Endothelial cell of umbilical vein (primary cell): ENCODE data around the gene TMEM19. TPM values are rescaled to one million over a fixed set of nuclear protein-coding genes. Genes with fewer than 3 reads are reported as not detected.

Experiments
- BruUV-seq: library from RNA; stranded (reverse); fragments of 400-500 nt; replicated peaks from 2 replicates; lab custom pipeline; 2021; lab: Mats Ljungman, UMichigan
- CTCF ChIA-PET: fragments of 300-600, 350-600 bp; sonication (Branson Sonifier 250); formaldehyde crosslinking; loops from one replicate; lab custom pipeline; 2021; ENCODE audit warnings: antibody characterized with exemption, inconsistent platforms; lab: Charles Lee
- POLR2A ChIA-PET: fragments of 300-600, 350-600 bp; sonication (Branson Sonifier 250); formaldehyde crosslinking; loops from one replicate; lab custom pipeline; 2021; ENCODE audit warnings: antibody characterized with exemption, inconsistent platforms; lab: Charles Lee
- DNase-seq: peaks from one replicate; pipeline ENCODE4 v3.0.0-alpha.2; 2011; ENCODE audit warnings: low read depth, low spot score
- FAIRE-seq: peaks from 2 replicates; lab custom pipeline; 2011; peaks lifted over from hg19 to GRCh38; lab: Jason Lieb, UNC
- H2AFZ ChIP-seq: 2 replicates; pipeline ENCODE4 v1.6.0; 2012; ENCODE audit warnings: low read depth, low read length, control low read depth, inconsistent platforms
- H3K27ac ChIP-seq: 2 replicates; pipeline ENCODE4 v1.5.1; 2011; ENCODE audit warnings: low read depth, mild to moderate bottlenecking, control low read depth, low read length, moderate library complexity; ENCODE audit not compliant: insufficient read depth
- H3K27me3 ChIP-seq, 2 experiments: 2 replicates each; pipeline versions ENCODE4 v1.6.0 to v1.6.1; 2011; ENCODE audit warnings: low read length in 2 of 2, mixed read lengths in 1 of 2; ENCODE audit not compliant: control insufficient read depth in 2 of 2, insufficient read depth in 2 of 2
- H3K36me3 ChIP-seq, 2 experiments: 2 replicates in 1 of 2; 3 replicates in 1 of 2; pipeline ENCODE4 v1.5.1; 2011; ENCODE audit warnings: low read length in 2 of 2, mild to moderate bottlenecking in 1 of 2, moderate library complexity in 1 of 2; ENCODE audit not compliant: control insufficient read depth in 2 of 2, insufficient read depth in 2 of 2; ENCODE audit errors: extremely low read depth in 1 of 2
- H3K4me1 ChIP-seq: 3 replicates; pipeline ENCODE4 v1.5.1; 2011; ENCODE audit warnings: mild to moderate bottlenecking, low read length; ENCODE audit not compliant: control insufficient read depth, insufficient read depth; ENCODE audit errors: extremely low read depth
- H3K4me2 ChIP-seq: 2 replicates; pipeline ENCODE4 v1.6.1; 2011; ENCODE audit warnings: low read length, control low read depth, mixed read lengths; ENCODE audit not compliant: insufficient read depth
- H3K4me3 ChIP-seq, 3 experiments: fragments of 200-600 bp in 1 of 3; sonication (generic), shearing (Covaris generic) in 1 of 3; replicated peaks in 1 of 3; 2 replicates each; pipeline ENCODE4 v1.5.1; 2011 to 2016; ENCODE audit warnings: control low read depth in 3 of 3, low read length in 3 of 3, mild to moderate bottlenecking in 2 of 3, inconsistent platforms in 1 of 3, low read depth in 1 of 3, moderate library complexity in 1 of 3; ENCODE audit not compliant: insufficient read depth in 1 of 3
- H3K79me2 ChIP-seq: 2 replicates; pipeline ENCODE4 v1.6.0; 2012; ENCODE audit warnings: low read length, inconsistent platforms; ENCODE audit not compliant: control insufficient read depth, insufficient read depth
- H3K9ac ChIP-seq: replicated peaks from 2 replicates; pipeline ENCODE3; 2011; ENCODE audit warnings: low read length, control low read depth; ENCODE audit not compliant: insufficient read depth; ENCODE audit errors: extremely low read depth
- H3K9me1 ChIP-seq: replicated peaks from 3 replicates; pipeline ENCODE4 v1.6.0; 2011; ENCODE audit warnings: mild to moderate bottlenecking, low read length; ENCODE audit not compliant: control insufficient read depth, insufficient read depth; ENCODE audit errors: extremely low read depth
- H3K9me3 ChIP-seq: replicated peaks from 2 replicates; pipeline ENCODE4 v1.5.1; 2012; ENCODE audit warnings: low read length, inconsistent platforms; ENCODE audit not compliant: control insufficient read depth, insufficient read depth
- H4K20me1 ChIP-seq: replicated peaks from 2 replicates; pipeline ENCODE3; 2011; ENCODE audit warnings: mild to moderate bottlenecking, low read length; ENCODE audit not compliant: control insufficient read depth, insufficient read depth; ENCODE audit errors: extremely low read depth
- EZH2 ChIP-seq: IDR thresholded peaks from 2 replicates; pipeline ENCODE4 v1.6.1; 2012; ENCODE audit warnings: borderline replicate concordance, low read depth, mild to moderate bottlenecking, moderate library complexity, low read length, inconsistent platforms; ENCODE audit not compliant: severe bottlenecking
- FOS ChIP-seq: IDR thresholded peaks from 2 replicates; pipeline ENCODE4 v1.6.1; 2011; ENCODE audit warnings: mild to moderate bottlenecking, low read length, moderate library complexity, borderline replicate concordance; ENCODE audit not compliant: insufficient read depth
- GATA2 ChIP-seq: IDR thresholded peaks from 2 replicates; pipeline ENCODE4 v1.7.0; 2011; ENCODE audit warnings: low read depth, mild to moderate bottlenecking, moderate library complexity, mixed read lengths, low read length; ENCODE audit not compliant: insufficient read length, insufficient read depth
- JUN ChIP-seq: IDR thresholded peaks from 2 replicates; pipeline ENCODE4 v1.6.1; 2011; ENCODE audit warnings: borderline replicate concordance, low read depth; ENCODE audit not compliant: insufficient read length, insufficient read depth
- MAX ChIP-seq: IDR thresholded peaks from 2 replicates; pipeline ENCODE4 v1.6.1; 2011; ENCODE audit not compliant: insufficient read depth, insufficient read length
- MYC ChIP-seq: IDR thresholded peaks from one replicate; pipeline ENCODE4 v1.6.1; 2011; ENCODE audit warnings: mild to moderate bottlenecking, low read depth, low read length
- POLR2A ChIP-seq: IDR thresholded peaks from 2 replicates; pipeline ENCODE4 v1.6.1; 2012; ENCODE audit warnings: low read depth, mild to moderate bottlenecking, control low read depth, low read length
- POLR2AphosphoS5 ChIP-seq: IDR thresholded peaks from 2 replicates; pipeline ENCODE4 v1.6.1; 2012; ENCODE audit warnings: low read depth, mild to moderate bottlenecking, control low read depth, low read length, moderate library complexity; ENCODE audit not compliant: insufficient read depth
- dilution Hi-C: fragments of 300-500 bp; cut with MboI; formaldehyde crosslinking; loops from one replicate; pipeline ENCODE4 v1.15.0; 2019; ENCODE audit warnings: low sequenced_read_pairs; ENCODE audit not compliant: extremely low pct_ligation_motif_present
- intact Hi-C: fragments of 100-400 bp; cut with micrococcal nuclease; formaldehyde crosslinking; loops from one replicate; pipeline ENCODE4 v1.10.0; 2022
- polyA plus RNA-seq, 4 experiments: library from polyadenylated mRNA; depleted of rRNA in 3 of 4; stranded (reverse) in 3 of 4; unstranded in 1 of 4; fragments of >200 nt; gene quantifications; 2 replicates each; pipeline versions ENCODE4 v1.2.1 to v1.2.3, GENCODE V29; 2011 to 2012; ENCODE audit warnings: missing spikeins in 1 of 4
- total RNA-seq: library from RNA; stranded (reverse); gene quantifications from 2 replicates; pipeline ENCODE4 v1.2.3, GENCODE V29; 2021
- TF ChIP-seq, protein P1 (sequence below), 2 donors: IDR thresholded peaks; 1 replicate in 1 of 2; 2 replicates in 1 of 2; pipeline ENCODE4 v1.5.1; 2011; ENCODE audit warnings: low read length in 2 of 2, mild to moderate bottlenecking in 2 of 2, moderate library complexity in 2 of 2, control low read depth in 1 of 2, inconsistent platforms in 1 of 2, low read depth in 1 of 2; ENCODE audit not compliant: insufficient read depth in 1 of 2; ENCODE audit errors: extremely low read depth in 1 of 2

Gene TMEM19
- total and polyA plus RNA-seq, 2 donors (not counting 3 experiments of a cell fraction or from before 2014, with no cell fraction given), result 20.4 to 23.8 TPM

DNA sequence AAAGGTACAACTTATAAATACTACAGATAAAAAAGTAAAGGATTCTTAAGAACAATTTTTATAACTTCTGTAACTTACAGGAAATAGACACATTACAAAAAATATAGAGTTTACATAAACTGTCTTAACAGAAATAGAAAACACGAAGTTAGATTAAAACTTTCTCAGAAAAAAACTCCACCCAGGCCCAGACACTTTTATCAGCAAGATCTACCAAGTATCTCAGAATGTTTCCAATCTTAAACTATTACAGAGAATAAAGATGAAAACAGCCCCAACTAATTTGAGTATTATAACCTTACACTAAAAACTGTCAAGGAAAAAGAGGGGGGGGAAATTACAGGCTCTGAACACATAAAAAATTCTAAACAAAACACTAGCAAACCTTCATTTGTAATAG lies 30.4 kb upstream of the TMEM19 start:
- no peak overlapping the region for H2AFZ ChIP-seq
- H3K4me3 ChIP-seq, result no peak overlapping the region
- peaks cover 96% of the 10 kb centered on the region for H3K79me2 ChIP-seq
- DNase-seq (no peak), FAIRE-seq (no peak)
- no peaks in the 10 kb centered on the region for H3K27me3 ChIP-seq
- H3K9me1 ChIP-seq, result no peaks in the 10 kb centered on the region
- BruUV-seq, result no TSS peak
- peaks cover 1 to 28% of the 10 kb centered on the region in 2 experiments for H3K36me3 ChIP-seq
- intact Hi-C loops (no loop called here), dilution Hi-C loops (no loop called here)
- ChIA-PET CTCF (interaction anchor here (0.8 to 2.9 kb wide), 2 partner anchors 19 kb away, joined by 3 to 12 read pairs; no protein-coding TSS in a partner anchor), POLR2A (interaction anchor here (0.8 kb wide), 1 partner anchor 9 kb away, joined by 3 read pairs; the partner anchor contains the start of gene THAP2)
- H3K9ac ChIP-seq, result no peak overlapping the region
- TF ChIP-seq, protein P1, sequence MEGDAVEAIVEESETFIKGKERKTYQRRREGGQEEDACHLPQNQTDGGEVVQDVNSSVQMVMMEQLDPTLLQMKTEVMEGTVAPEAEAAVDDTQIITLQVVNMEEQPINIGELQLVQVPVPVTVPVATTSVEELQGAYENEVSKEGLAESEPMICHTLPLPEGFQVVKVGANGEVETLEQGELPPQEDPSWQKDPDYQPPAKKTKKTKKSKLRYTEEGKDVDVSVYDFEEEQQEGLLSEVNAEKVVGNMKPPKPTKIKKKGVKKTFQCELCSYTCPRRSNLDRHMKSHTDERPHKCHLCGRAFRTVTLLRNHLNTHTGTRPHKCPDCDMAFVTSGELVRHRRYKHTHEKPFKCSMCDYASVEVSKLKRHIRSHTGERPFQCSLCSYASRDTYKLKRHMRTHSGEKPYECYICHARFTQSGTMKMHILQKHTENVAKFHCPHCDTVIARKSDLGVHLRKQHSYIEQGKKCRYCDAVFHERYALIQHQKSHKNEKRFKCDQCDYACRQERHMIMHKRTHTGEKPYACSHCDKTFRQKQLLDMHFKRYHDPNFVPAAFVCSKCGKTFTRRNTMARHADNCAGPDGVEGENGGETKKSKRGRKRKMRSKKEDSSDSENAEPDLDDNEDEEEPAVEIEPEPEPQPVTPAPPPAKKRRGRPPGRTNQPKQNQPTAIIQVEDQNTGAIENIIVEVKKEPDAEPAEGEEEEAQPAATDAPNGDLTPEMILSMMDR (IDR thresholded peaks at IDR 0.05; ENCODE audit: extremely low read depth in 1 of 2, insufficient read depth in 1 of 2, low read depth in 1 of 2, low read length in 2 of 2), result no peak
- TF ChIP-seq GATA2 (no peak), EZH2 (no peak), MAX (no peak), FOS (no peak), MYC (no peak), JUN (no peak), POLR2A (no peak), POLR2AphosphoS5 (no peak)
- H3K4me2 ChIP-seq, result peak overlapping the region; percentile 47
- H3K27ac ChIP-seq, result no peak overlapping the region
- no peaks in the 10 kb centered on the region for H3K9me3 ChIP-seq
- H4K20me1 ChIP-seq, result peaks cover 4% of the 10 kb centered on the region
- H3K4me1 ChIP-seq, result peaks cover 5% of the 10 kb centered on the region
